ENCODE results near the gene PFDN4. TPM values are rescaled to one million over a fixed set of nuclear protein-coding genes. Genes with fewer than 3 reads are reported as not detected.

PFDN4 gene
- total RNA-seq, 3 donors from 2014 or later = 41.0 to 57.7 (median 52.1) TPM

- Histone ChIP-seq H3K27ac (no peak overlapping the region), H3K27me3 (no peaks in the 10 kb centered on the region), H3K4me1 (no peaks in the 10 kb centered on the region), H3K36me3 (no peaks in the 10 kb centered on the region), H3K4me3 (no peak overlapping the region), H3K9me3 (no peaks in the 10 kb centered on the region)
- DNase-seq (ENCODE audit: low spot score in 2 of 2) = no peak
- TF ChIP-seq POLR2A (IDR thresholded peaks at IDR 0.05) = no peak
- TF ChIP-seq, protein P1, sequence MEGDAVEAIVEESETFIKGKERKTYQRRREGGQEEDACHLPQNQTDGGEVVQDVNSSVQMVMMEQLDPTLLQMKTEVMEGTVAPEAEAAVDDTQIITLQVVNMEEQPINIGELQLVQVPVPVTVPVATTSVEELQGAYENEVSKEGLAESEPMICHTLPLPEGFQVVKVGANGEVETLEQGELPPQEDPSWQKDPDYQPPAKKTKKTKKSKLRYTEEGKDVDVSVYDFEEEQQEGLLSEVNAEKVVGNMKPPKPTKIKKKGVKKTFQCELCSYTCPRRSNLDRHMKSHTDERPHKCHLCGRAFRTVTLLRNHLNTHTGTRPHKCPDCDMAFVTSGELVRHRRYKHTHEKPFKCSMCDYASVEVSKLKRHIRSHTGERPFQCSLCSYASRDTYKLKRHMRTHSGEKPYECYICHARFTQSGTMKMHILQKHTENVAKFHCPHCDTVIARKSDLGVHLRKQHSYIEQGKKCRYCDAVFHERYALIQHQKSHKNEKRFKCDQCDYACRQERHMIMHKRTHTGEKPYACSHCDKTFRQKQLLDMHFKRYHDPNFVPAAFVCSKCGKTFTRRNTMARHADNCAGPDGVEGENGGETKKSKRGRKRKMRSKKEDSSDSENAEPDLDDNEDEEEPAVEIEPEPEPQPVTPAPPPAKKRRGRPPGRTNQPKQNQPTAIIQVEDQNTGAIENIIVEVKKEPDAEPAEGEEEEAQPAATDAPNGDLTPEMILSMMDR (IDR thresholded peaks at IDR 0.05) = peak in 2 of 3 donors; percentile 45 to 52
- intact Hi-C loops (cut with DNase I; ENCODE audit: low total_unique reads) = no loop called here
These were observed 12.0 kb downstream of the PFDN4 start for GRCh38 chr20:54219751-54220426.

GRCh38 chr20:54220722-54221121, 12.8 kb downstream of the PFDN4 start:
- Histone ChIP-seq H3K4me1 (no peaks in the 10 kb centered on the region), H3K9me3 (no peaks in the 10 kb centered on the region), H3K36me3 (no peaks in the 10 kb centered on the region), H3K27ac (no peak overlapping the region), H3K4me3 (no peak overlapping the region), H3K27me3 (no peaks in the 10 kb centered on the region)
- no peak for DNase-seq (ENCODE audit: low spot score in 2 of 2)
- TF ChIP-seq, protein P1 (IDR thresholded peaks at IDR 0.05) = no peak
- no peak for TF ChIP-seq POLR2A (IDR thresholded peaks at IDR 0.05)
- TF ChIP-seq POLR2AphosphoS5 (IDR thresholded peaks at IDR 0.05) = no peak
- intact Hi-C loops (cut with DNase I; ENCODE audit: low total_unique reads) = no loop called here

DNA sequence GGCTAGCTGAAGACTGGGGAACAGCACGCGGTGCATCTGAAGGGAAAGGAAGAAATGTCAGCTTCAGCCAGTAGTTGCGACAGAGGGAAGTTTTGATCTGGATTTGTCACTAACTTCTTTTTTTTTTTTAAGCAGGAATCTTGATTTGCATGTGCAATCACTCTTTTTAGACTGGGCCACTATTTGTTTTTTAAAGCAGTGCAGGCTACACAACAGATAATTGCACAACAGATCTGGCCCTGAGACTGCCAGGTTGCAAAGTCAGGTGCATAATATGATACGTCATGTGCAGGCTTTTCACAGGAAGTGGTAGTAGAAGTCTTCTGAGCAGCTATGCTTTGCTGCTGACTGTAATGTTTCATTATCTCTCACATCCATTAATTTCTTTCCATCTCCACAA, 13.5 kb downstream of the PFDN4 start:
- no peaks in the 10 kb centered on the region for H3K27me3 ChIP-seq
- no peaks in the 10 kb centered on the region for H3K9me3 ChIP-seq
- DNase-seq (ENCODE audit: low spot score in 2 of 2) = no peak
- peak overlapping the region in 1 of 2 donors; percentile 40 for H3K27ac ChIP-seq
- H3K36me3 ChIP-seq = no peaks in the 10 kb centered on the region
- TF ChIP-seq, protein P1 (IDR thresholded peaks at IDR 0.05) = no peak
- TF ChIP-seq POLR2AphosphoS5 (IDR thresholded peaks at IDR 0.05) = no peak
- TF ChIP-seq POLR2A (IDR thresholded peaks at IDR 0.05) = no peak
- H3K4me3 ChIP-seq = no peak overlapping the region
- intact Hi-C loops (cut with DNase I; ENCODE audit: low total_unique reads) = no loop called here
- H3K4me1 ChIP-seq = no peaks in the 10 kb centered on the region

DNA sequence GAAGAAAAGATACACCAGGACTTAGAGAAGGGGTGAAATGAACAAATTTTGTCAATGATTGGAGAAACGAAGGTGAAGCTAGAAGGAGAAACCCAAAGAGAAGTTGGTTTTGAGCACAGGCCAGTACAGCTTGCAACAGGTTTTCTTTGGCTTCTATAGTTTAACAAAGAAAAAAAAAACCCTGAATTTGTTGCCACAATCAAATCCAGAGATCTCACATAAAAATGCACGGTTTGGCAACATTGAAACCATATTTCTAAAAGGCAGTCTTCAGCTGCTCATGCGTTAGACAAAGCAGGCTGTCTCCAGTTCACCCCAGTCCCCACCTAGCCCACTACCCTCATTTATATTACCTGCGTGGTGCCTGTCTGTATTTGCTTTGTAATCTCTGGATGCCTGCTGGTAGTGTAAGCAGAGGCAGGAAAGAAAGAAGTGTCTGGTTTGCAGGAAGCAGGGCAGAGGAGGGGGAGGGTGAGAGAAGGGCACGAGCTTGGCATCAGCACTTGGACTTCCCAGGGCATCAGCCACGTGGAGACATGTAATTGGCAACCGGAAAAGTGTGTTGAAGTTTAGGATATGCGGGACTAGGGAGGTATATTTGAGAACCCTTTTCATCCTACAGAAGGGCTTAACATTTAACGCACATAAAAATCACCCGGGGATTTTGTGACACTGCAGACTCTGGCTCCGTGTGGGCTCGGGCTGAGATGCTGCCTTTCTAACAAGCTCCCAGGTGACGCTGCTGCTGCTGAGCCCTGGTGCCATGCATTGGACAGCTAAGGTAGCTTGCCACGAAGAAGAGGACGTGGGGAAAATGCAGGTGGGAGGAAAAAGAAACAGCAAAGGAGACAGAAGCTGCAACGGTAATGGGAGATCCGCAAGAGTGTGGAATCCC, 14.4 kb downstream of the PFDN4 start:
- Histone ChIP-seq H3K4me1 (no peaks in the 10 kb centered on the region), H3K9me3 (no peaks in the 10 kb centered on the region), H3K36me3 (no peaks in the 10 kb centered on the region), H3K4me3 (no peak overlapping the region), H3K27me3 (no peaks in the 10 kb centered on the region), H3K27ac (peak overlapping the region in 1 of 2 donors; percentile 40)
- TF ChIP-seq POLR2AphosphoS5 (IDR thresholded peaks at IDR 0.05) (no peak), POLR2A (IDR thresholded peaks at IDR 0.05) (no peak)
- TF ChIP-seq, protein P1 (IDR thresholded peaks at IDR 0.05) = no peak
- intact Hi-C loops (cut with DNase I; ENCODE audit: low total_unique reads) = no loop called here
- DNase-seq (ENCODE audit: low spot score in 2 of 2) = no peak

DNA sequence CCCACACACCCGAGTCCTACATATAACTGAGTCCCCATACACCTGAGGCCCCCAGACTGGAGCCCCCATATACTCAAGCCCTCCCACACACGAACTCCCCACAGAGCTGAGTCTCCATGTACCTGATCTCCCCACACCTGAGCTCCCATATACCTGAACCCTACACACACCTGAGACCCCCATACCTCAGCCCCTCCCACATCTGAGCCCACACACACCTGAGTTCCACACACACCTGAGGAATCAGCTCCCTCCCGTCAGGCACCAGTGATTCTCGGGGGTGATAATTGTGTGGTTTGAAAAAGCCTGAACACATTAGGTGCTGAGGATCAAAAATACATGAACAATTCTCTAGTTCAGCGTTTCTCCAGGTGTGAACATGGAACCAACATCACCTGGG, 15.4 kb downstream of the PFDN4 start:
- H3K27ac ChIP-seq = no peak overlapping the region
- intact Hi-C loops (cut with DNase I; ENCODE audit: low total_unique reads) = no loop called here
- H3K36me3 ChIP-seq = no peaks in the 10 kb centered on the region
- H3K4me1 ChIP-seq = no peaks in the 10 kb centered on the region
- no peaks in the 10 kb centered on the region for H3K9me3 ChIP-seq
- DNase-seq (ENCODE audit: low spot score in 2 of 2) = no peak
- no peak overlapping the region for H3K4me3 ChIP-seq
- H3K27me3 ChIP-seq = no peaks in the 10 kb centered on the region
- TF ChIP-seq, protein P1 (IDR thresholded peaks at IDR 0.05) = no peak
- no peak for TF ChIP-seq POLR2A (IDR thresholded peaks at IDR 0.05)
- TF ChIP-seq POLR2AphosphoS5 (IDR thresholded peaks at IDR 0.05) = no peak

All from breast epithelium (tissue), 4 donors.